T-helper 22 cell (primary cell): ENCODE measurements around the gene ABCF1.

Experiments
- DNase-seq: peaks from one replicate; pipeline ENCODE4 v3.0.0-alpha.2; 2020; ENCODE audit warnings: low read depth

The ABCF1 gene

GRCh38 chr6:30601815-30602641 lies 30.8 kb downstream of the ABCF1 start:
- DNase-seq = no peak

- DNase-seq = no peak
These were observed 32.7 kb downstream of the ABCF1 start for GRCh38 chr6:30603961-30604360.

GRCh38 chr6:30610065-30610464 lies 38.8 kb downstream of the ABCF1 start:
- DNase-seq = no peak

- no peak for DNase-seq
These were observed 40.1 kb downstream of the ABCF1 start for GRCh38 chr6:30611150-30611855.

GRCh38 chr6:30611856-30612194 lies 40.6 kb downstream of the ABCF1 start:
- no peak for DNase-seq

GRCh38 chr6:30612213-30612612 lies 41.0 kb downstream of the ABCF1 start:
- DNase-seq = no peak

- no peak for DNase-seq
These were observed 41.5 kb downstream of the ABCF1 start for GRCh38 chr6:30612687-30613248.

GRCh38 chr6:30613251-30614043 lies 42.2 kb downstream of the ABCF1 start:
- DNase-seq = no peak

- no peak for DNase-seq
These were observed 43.0 kb downstream of the ABCF1 start for GRCh38 chr6:30614044-30614842.

GRCh38 chr6:30614843-30615218 lies 43.6 kb downstream of the ABCF1 start:
- DNase-seq = peak; percentile 82

- DNase-seq = no peak
These were observed 44.1 kb downstream of the ABCF1 start for GRCh38 chr6:30615219-30615957.

GRCh38 chr6:30615958-30616810 lies 44.9 kb downstream of the ABCF1 start:
- no peak for DNase-seq

GRCh38 chr6:30616811-30617564 lies 45.7 kb downstream of the ABCF1 start, which contains the start of gene PPP1R10:
TSS of gene PPP1R10 (minus strand) at chr6:30617243. CDS start at chr6:30609944, 7,299 bp downstream.
- DNase-seq = peak; percentile 100

GRCh38 chr6:30617565-30618269 lies 46.5 kb downstream of the ABCF1 start, which contains the start of gene MRPS18B:
TSS of gene MRPS18B (plus strand) at chr6:30617840. CDS start at chr6:30617866, 26 bp downstream.
- peak; percentile 99 for DNase-seq

GRCh38 chr6:30618270-30618797 lies 47.1 kb downstream of the ABCF1 start:
- no peak for DNase-seq

GRCh38 chr6:30619561-30619960 lies 48.3 kb downstream of the ABCF1 start:
- DNase-seq = no peak

- no peak for DNase-seq
These were observed 54.3 kb downstream of the ABCF1 start for GRCh38 chr6:30625511-30625910.
